B cell (primary cell): ENCODE results near the gene TUBA3E. TPM values are rescaled to one million over a fixed set of nuclear protein-coding genes. Genes with fewer than 3 reads are reported as not detected.
"Not testable (repeated sequence)": the region's sequence is repeated elsewhere in the genome, so short reads cannot be mapped to it uniquely, and the experiment has no call there.

Experiments used
- ATAC-seq: fragments of 200-7000 bp; cut with Tn5 transposase; one replicate; pipeline ENCODE4 v1.10.0; 2021; ENCODE audit warnings: low read depth, mild to moderate bottlenecking, moderate number of reproducible peaks, moderate library complexity
- CTCF ChIA-PET: fragments of 350-600 bp; sonication (Branson Sonifier 250); formaldehyde crosslinking; loops from one replicate; lab custom pipeline; 2021; ENCODE audit warnings: antibody characterized with exemption, inconsistent platforms; lab: Charles Lee
- POLR2A ChIA-PET: fragments of 350-600 bp; sonication (Branson Sonifier 250); formaldehyde crosslinking; loops from one replicate; lab custom pipeline; 2021; ENCODE audit warnings: antibody characterized with exemption; lab: Charles Lee
- DNase-seq: peaks from one replicate; pipeline ENCODE4 v3.0.0; 2013
- H2AFZ ChIP-seq: 2 replicates; pipeline ENCODE4 v1.6.1; 2012; ENCODE audit warnings: mild to moderate bottlenecking, low read depth, low read length; ENCODE audit not compliant: insufficient read depth, poor library complexity, severe bottlenecking
- H3K27ac ChIP-seq, 2 donors: 1 replicate in 1 of 2; 2 replicates in 1 of 2; pipeline ENCODE4 v1.5.1; 2012 to 2013; ENCODE audit warnings: low read length in 2 of 2, mild to moderate bottlenecking in 2 of 2, moderate library complexity in 1 of 2
- H3K27me3 ChIP-seq, 4 experiments: fragments of 200-600 bp in 1 of 4; sonication (generic) in 1 of 4; replicated peaks in 1 of 4; 1 replicate in 2 of 4; 2 replicates in 2 of 4; pipeline versions ENCODE4 v1.6.1 to v1.7.0; 2013 to 2016; ENCODE audit warnings: low read length in 3 of 4, mild to moderate bottlenecking in 2 of 4, mixed read lengths in 1 of 4, moderate library complexity in 1 of 4; ENCODE audit not compliant: insufficient read depth in 4 of 4, control insufficient read depth in 3 of 4; ENCODE audit errors: control extremely low read depth in 1 of 4
- H3K36me3 ChIP-seq, 2 experiments: replicated peaks in 1 of 2; 1 replicate in 1 of 2; 2 replicates in 1 of 2; pipeline versions ENCODE4 v1.6.1 to v1.7.1; 2013; ENCODE audit warnings: low read length in 1 of 2; ENCODE audit not compliant: insufficient read depth in 2 of 2, control insufficient read depth in 1 of 2; ENCODE audit errors: control extremely low read depth in 1 of 2, extremely low read depth in 1 of 2
- H3K4me1 ChIP-seq, 2 donors: fragments of 200-600 bp in 1 of 2; sonication (generic) in 1 of 2; 1 replicate in 1 of 2; 2 replicates in 1 of 2; pipeline versions ENCODE4 v1.5.1 to v1.6.1; 2013 to 2017; ENCODE audit warnings: low read length in 2 of 2; ENCODE audit not compliant: control insufficient read depth in 2 of 2, insufficient read depth in 2 of 2
- H3K4me2 ChIP-seq: replicated peaks from 2 replicates; pipeline ENCODE3; 2012; ENCODE audit warnings: mild to moderate bottlenecking, low read depth, low read length; ENCODE audit not compliant: poor library complexity, severe bottlenecking
- H3K4me3 ChIP-seq, 5 experiments: fragments of 200-600 bp in 1 of 5; sonication (generic) in 1 of 5; 1 replicate in 3 of 5; 2 replicates in 2 of 5; pipeline versions ENCODE4 v1.5.1 to v1.7.0; 2011 to 2016; ENCODE audit warnings: low read length in 4 of 5, mild to moderate bottlenecking in 4 of 5, low read depth in 2 of 5, control low read depth in 1 of 5, moderate library complexity in 1 of 5; ENCODE audit not compliant: insufficient read depth in 1 of 5; ENCODE audit errors: control extremely low read depth in 1 of 5, extremely low read depth in 1 of 5
- H3K79me2 ChIP-seq: fragments of 200-600 bp; sonication (generic); one replicate; pipeline ENCODE4 v1.6.0; 2016; ENCODE audit warnings: low read length; ENCODE audit not compliant: control insufficient read depth, insufficient read depth
- H3K9ac ChIP-seq: fragments of 200-600 bp; sonication (generic); 2 replicates; pipeline ENCODE4 v1.6.1; 2017; ENCODE audit warnings: mild to moderate bottlenecking, low read length, moderate library complexity
- H3K9me3 ChIP-seq, 3 donors: one replicate each; pipeline versions ENCODE4 v1.6.1 to v1.7.1; 2013; ENCODE audit warnings: low read length in 2 of 3; ENCODE audit not compliant: control insufficient read depth in 2 of 3, insufficient read depth in 1 of 3; ENCODE audit errors: control extremely low read depth in 1 of 3
- H4K20me1 ChIP-seq: 2 replicates; pipeline ENCODE4 v1.6.0; 2012; ENCODE audit warnings: mild to moderate bottlenecking, low read length; ENCODE audit not compliant: insufficient read depth, control insufficient read depth, poor library complexity, severe bottlenecking
- H3K27ac Mint-ChIP-seq: one replicate; pipeline ENCODE4 v1.8.0; 2021; ENCODE audit warnings: mixed read lengths
- H3K27me3 Mint-ChIP-seq: one replicate; pipeline ENCODE4 v1.8.0; 2021; ENCODE audit warnings: mixed read lengths
- H3K4me1 Mint-ChIP-seq: one replicate; pipeline ENCODE4 v1.8.0; 2021; ENCODE audit warnings: mixed read lengths
- H3K4me3 Mint-ChIP-seq: one replicate; pipeline ENCODE4 v1.8.0; 2021; ENCODE audit warnings: mixed read lengths
- H3K9me3 Mint-ChIP-seq: one replicate; pipeline ENCODE4 v1.8.0; 2022; ENCODE audit warnings: mixed read lengths; ENCODE audit not compliant: insufficient read depth
- EZH2 ChIP-seq: IDR thresholded peaks from 2 replicates; pipeline ENCODE4 v1.6.1; 2012; ENCODE audit warnings: borderline replicate concordance, low read depth, mild to moderate bottlenecking, moderate library complexity, low read length; ENCODE audit not compliant: insufficient read depth, poor library complexity, severe bottlenecking
- WGBS: methylation state at CpG from one replicate; pipeline ENCODE4 v1.1.5; 2013; ENCODE audit warnings: missing lambda C conversion rate; ENCODE audit not compliant: insufficient coverage; 5-methylcytosine and 5-hydroxymethylcytosine counted together
- intact Hi-C: fragments of 100-400 bp; cut with micrococcal nuclease; formaldehyde crosslinking; loops from one replicate; pipeline ENCODE4 v1.10.0; 2022
- polyA plus RNA-seq: library from polyadenylated mRNA; depleted of rRNA; stranded (reverse); fragments of >200 nt; gene quantifications from 2 replicates; pipeline ENCODE4 v1.2.3, GENCODE V29; 2012
- total RNA-seq, 2 donors: library from RNA; stranded (reverse); fragments of 120-200 nt in 1 of 2; gene quantifications; 1 replicate in 1 of 2; 2 replicates in 1 of 2; pipeline versions ENCODE4 v1.2.3 to v1.2.4, GENCODE V29; 2013 to 2022
- TF ChIP-seq, protein P1 (sequence below): fragments of 200-600 bp; IDR thresholded peaks from one replicate; pipeline ENCODE4 v1.8.0; 2022; ENCODE audit warnings: antibody characterized with exemption, mild to moderate bottlenecking

The TUBA3E gene
- total and polyA plus RNA-seq, 2 donors (not counting 1 experiment from before 2014, with no cell fraction given): not detected

DNA sequence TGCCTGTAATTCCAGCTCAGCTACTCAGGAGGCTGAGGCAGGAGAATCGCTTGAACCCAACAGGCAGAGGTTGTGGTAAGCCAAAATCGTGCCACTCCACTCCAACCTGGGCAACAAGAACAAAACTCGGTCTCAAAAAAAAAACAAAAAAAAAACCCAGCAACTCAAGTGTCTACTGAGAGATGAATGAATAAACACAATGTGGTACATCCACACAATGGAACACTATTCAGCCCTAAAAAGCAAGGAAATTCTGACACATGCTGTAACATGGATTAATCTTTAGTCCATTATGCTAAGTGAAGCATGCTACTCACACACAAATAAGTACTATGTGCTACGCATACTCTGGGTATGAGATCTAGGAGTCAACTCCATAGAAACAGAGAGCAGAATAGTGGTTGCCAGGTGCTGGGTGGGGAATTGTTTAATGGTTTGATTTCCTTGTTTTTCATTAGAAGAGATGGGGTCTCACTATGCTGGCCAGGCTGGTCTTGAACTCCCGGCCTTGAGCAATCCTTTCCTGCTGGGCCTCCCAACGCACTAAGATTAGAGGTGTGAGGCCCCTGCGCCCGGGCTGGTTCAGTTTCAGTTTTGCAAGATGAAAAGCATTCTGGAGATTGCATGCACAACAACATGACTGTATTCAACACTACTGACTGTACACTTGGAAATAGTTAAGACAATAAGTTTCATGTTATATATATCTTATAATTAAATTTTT, 32.8 kb downstream of the TUBA3E start:
- no peak overlapping the region for H3K4me2 ChIP-seq
- ChIA-PET CTCF (no interaction called here), POLR2A (no interaction called here)
- H3K27me3 Mint-ChIP-seq: no peaks in the 10 kb centered on the region
- no peaks in the 10 kb centered on the region for H4K20me1 ChIP-seq
- H3K27ac Mint-ChIP-seq: no peak overlapping the region
- ATAC-seq (no peak), DNase-seq (no peak)
- no peaks in the 10 kb centered on the region for H3K9me3 Mint-ChIP-seq
- no peak for TF ChIP-seq EZH2
- TF ChIP-seq, protein P1, sequence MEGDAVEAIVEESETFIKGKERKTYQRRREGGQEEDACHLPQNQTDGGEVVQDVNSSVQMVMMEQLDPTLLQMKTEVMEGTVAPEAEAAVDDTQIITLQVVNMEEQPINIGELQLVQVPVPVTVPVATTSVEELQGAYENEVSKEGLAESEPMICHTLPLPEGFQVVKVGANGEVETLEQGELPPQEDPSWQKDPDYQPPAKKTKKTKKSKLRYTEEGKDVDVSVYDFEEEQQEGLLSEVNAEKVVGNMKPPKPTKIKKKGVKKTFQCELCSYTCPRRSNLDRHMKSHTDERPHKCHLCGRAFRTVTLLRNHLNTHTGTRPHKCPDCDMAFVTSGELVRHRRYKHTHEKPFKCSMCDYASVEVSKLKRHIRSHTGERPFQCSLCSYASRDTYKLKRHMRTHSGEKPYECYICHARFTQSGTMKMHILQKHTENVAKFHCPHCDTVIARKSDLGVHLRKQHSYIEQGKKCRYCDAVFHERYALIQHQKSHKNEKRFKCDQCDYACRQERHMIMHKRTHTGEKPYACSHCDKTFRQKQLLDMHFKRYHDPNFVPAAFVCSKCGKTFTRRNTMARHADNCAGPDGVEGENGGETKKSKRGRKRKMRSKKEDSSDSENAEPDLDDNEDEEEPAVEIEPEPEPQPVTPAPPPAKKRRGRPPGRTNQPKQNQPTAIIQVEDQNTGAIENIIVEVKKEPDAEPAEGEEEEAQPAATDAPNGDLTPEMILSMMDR: no peak
- no peaks in the 10 kb centered on the region for H3K9me3 ChIP-seq
- peaks cover 2 to 39% of the 10 kb centered on the region in 2 experiments for H3K36me3 ChIP-seq
- WGBS: 100% methylated on average over 2 of the region's 8 CpGs
- H3K27me3 ChIP-seq: no peaks in the 10 kb centered on the region
- H3K4me1 ChIP-seq: no peaks in the 10 kb centered on the region
- H3K4me1 Mint-ChIP-seq: no peaks in the 10 kb centered on the region
- intact Hi-C loops: no loop called here
- no peak overlapping the region for H3K27ac ChIP-seq
- H2AFZ ChIP-seq: no peak overlapping the region
- H3K79me2 ChIP-seq: no peaks in the 10 kb centered on the region
- H3K4me3 ChIP-seq: no peak overlapping the region
- no peak overlapping the region for H3K9ac ChIP-seq
- H3K4me3 Mint-ChIP-seq: no peak overlapping the region

DNA sequence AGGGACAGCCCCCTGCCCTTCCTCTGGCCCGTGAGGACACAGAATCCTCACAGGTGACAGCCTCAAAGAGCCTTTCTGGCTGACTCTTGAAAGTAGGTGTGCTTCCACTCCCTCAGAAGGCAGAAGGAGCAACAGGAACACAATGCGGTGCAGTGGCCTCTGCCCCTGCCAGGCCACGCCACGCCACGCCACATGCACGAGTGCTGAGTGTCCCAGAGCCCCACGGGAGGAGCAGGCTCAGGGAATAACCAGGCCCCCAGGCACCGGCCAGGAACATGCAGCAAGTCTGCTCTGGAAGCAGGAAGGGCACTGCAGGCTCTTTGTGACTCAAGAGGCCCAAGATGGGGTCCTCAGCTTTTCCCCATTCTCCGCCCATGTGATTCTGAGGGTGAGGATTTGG, 35.3 kb downstream of the TUBA3E start:
- Histone ChIP-seq H3K27ac (no peak overlapping the region), H3K79me2 (no peaks in the 10 kb centered on the region), H3K4me2 (no peak overlapping the region), H4K20me1 (no peaks in the 10 kb centered on the region), H3K9ac (no peak overlapping the region), H2AFZ (no peak overlapping the region), H3K4me3 (no peak overlapping the region), H3K36me3 (peaks cover 2 to 31% of the 10 kb centered on the region in 2 experiments), H3K27me3 (no peaks in the 10 kb centered on the region), H3K4me1 (peaks cover 12 to 16% of the 10 kb centered on the region in 2 donors), H3K9me3 (peaks cover 0 to 2% (median 0%) of the 10 kb centered on the region in 3 donors)
- POLR2A ChIA-PET: no interaction called here
- H3K27me3 Mint-ChIP-seq: no peaks in the 10 kb centered on the region
- CTCF ChIA-PET: no interaction called here
- intact Hi-C loops: no loop called here
- DNase-seq (no peak), ATAC-seq (no peak)
- no peak overlapping the region for H3K27ac Mint-ChIP-seq
- H3K4me3 Mint-ChIP-seq: no peak overlapping the region
- H3K4me1 Mint-ChIP-seq: peaks cover 15% of the 10 kb centered on the region
- H3K9me3 Mint-ChIP-seq: no peaks in the 10 kb centered on the region
- 96% methylated on average over 8 of the region's 9 CpGs for WGBS
- TF ChIP-seq, protein P1: no peak
- TF ChIP-seq EZH2: no peak

DNA sequence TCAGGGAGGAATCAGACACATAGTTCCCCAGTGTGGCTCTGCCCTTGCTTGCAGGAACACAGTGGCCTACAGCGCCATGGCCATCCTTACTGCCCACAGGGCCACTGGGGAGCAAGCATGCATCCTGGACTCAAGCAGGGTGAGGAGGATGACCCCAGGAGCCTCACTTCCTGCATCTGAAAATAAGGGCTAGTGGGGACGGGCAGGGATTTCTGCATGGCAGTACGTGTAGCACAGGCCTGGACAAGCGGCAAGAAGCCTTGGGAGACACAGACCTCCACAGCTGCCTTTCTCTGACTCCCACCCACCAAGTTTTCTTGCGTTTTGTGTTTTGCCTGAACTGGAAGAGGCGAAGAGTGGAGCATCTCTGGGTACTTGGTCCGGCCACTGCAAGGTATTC, 35.8 kb downstream of the TUBA3E start:
- DNase-seq, H3K27me3 Mint-ChIP-seq, H2AFZ ChIP-seq, H3K4me3 Mint-ChIP-seq, H4K20me1 ChIP-seq, H3K79me2 ChIP-seq, H3K27ac ChIP-seq, ATAC-seq, H3K27me3 ChIP-seq, POLR2A ChIA-PET, intact Hi-C loops, H3K4me3 ChIP-seq, CTCF ChIA-PET, H3K9me3 Mint-ChIP-seq, H3K9ac ChIP-seq, H3K9me3 ChIP-seq, H3K4me2 ChIP-seq, H3K27ac Mint-ChIP-seq: not testable (repeated sequence)
- WGBS: 96% methylated on average over 3 of the region's 7 CpGs
- H3K36me3 ChIP-seq: peaks cover 2 to 27% of the 10 kb centered on the region in 2 experiments
- H3K4me1 ChIP-seq: peaks cover 17 to 21% of the 10 kb centered on the region in 2 donors
- peaks cover 20% of the 10 kb centered on the region for H3K4me1 Mint-ChIP-seq
